Erythroblast (primary cell): ENCODE data around the gene NOTCH2.

ENCODE experiments used
- GATA1 ChIP-seq: IDR thresholded peaks from 2 replicates; pipeline ENCODE4 v1.6.1; 2011; ENCODE audit warnings: low read depth, mild to moderate bottlenecking, control low read depth, low read length, moderate library complexity
- POLR2A ChIP-seq: IDR thresholded peaks from 2 replicates; pipeline ENCODE4 v1.6.1; 2011; ENCODE audit warnings: mild to moderate bottlenecking, low read length

DNA sequence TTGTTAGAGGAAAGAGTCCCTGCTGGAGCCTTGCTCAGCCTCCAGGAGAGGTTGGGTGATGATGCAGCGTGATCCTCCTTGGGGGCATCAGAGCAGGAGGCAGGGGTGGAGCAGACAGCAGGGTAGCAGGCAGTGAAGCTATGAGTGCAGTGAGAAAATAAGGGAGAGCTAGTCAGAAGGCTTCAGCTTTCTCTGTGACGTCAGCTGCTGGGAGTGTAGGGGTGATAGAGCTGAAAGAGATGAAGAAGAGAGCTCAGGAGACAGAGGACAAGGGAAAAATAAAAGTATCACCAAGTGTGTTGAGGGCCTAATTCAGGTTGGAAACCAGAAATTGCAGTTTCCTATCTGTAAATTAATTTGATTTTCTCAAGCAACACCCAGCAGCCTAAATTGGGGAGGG, 170.9 kb downstream of the NOTCH2 start:
- TF ChIP-seq POLR2A (no peak), GATA1 (no peak)
